Measurements from ENCODE around the gene COL5A1.

The COL5A1 gene

GRCh38 chr9:134784577-134785305 lies 143.1 kb downstream of the COL5A1 start:
- H3K27me3 ChIP-seq (ENCODE audit: insufficient read depth, low read length) = peaks cover 5% of the 10 kb centered on the region; the same call in 1 of the 2 replicates
- no peak overlapping the region for H3K4me3 ChIP-seq (ENCODE audit: low read depth, low read length, poor library complexity, severe bottlenecking)
- H3K4me2 ChIP-seq (ENCODE audit: low read length) = no peak overlapping the region
- no peak overlapping the region for H3K9ac ChIP-seq (ENCODE audit: low read length)
- H3K27ac ChIP-seq (ENCODE audit: low read depth, low read length, poor library complexity, severe bottlenecking) = no peak overlapping the region
- no peaks in the 10 kb centered on the region for H3K9me3 ChIP-seq (ENCODE audit: low read length)
- H3K4me1 ChIP-seq (ENCODE audit: insufficient read depth, low read length, severe bottlenecking) = no peaks in the 10 kb centered on the region
- no peaks in the 10 kb centered on the region for H3K36me3 ChIP-seq (ENCODE audit: insufficient read depth, low read length)
- TF ChIP-seq CTCF (IDR thresholded peaks at IDR 0.05; ENCODE audit: low read length) (no peak), EZH2 (IDR thresholded peaks at IDR 0.05; ENCODE audit: borderline replicate concordance, low read length) (no peak)
- H2AFZ ChIP-seq (ENCODE audit: low read length) = no peak overlapping the region
- H3K79me2 ChIP-seq (ENCODE audit: insufficient read depth, low read length) = no peaks in the 10 kb centered on the region
- H3K9me2 ChIP-seq (ENCODE audit: low read depth, low read length) = no peaks in the 10 kb centered on the region
- no peaks in the 10 kb centered on the region for H3F3A ChIP-seq (ENCODE audit: insufficient read depth, low read length)
- H4K20me1 ChIP-seq (ENCODE audit: insufficient read depth, low read length) = no peaks in the 10 kb centered on the region

GRCh38 chr9:134785325-134786108 lies 143.9 kb downstream of the COL5A1 start:
- no peak overlapping the region for H2AFZ ChIP-seq (ENCODE audit: low read length)
- no peak overlapping the region for H3K4me2 ChIP-seq (ENCODE audit: low read length)
- H4K20me1 ChIP-seq (ENCODE audit: insufficient read depth, low read length) = no peaks in the 10 kb centered on the region
- peaks cover 5% of the 10 kb centered on the region; the same call in 1 of the 2 replicates for H3K27me3 ChIP-seq (ENCODE audit: insufficient read depth, low read length)
- no peaks in the 10 kb centered on the region for H3K9me3 ChIP-seq (ENCODE audit: low read length)
- H3K4me3 ChIP-seq (ENCODE audit: low read depth, low read length, poor library complexity, severe bottlenecking) = no peak overlapping the region
- H3K9me2 ChIP-seq (ENCODE audit: low read depth, low read length) = no peaks in the 10 kb centered on the region
- no peaks in the 10 kb centered on the region for H3K4me1 ChIP-seq (ENCODE audit: insufficient read depth, low read length, severe bottlenecking)
- TF ChIP-seq EZH2 (IDR thresholded peaks at IDR 0.05; ENCODE audit: borderline replicate concordance, low read length) = no peak
- TF ChIP-seq CTCF (IDR thresholded peaks at IDR 0.05; ENCODE audit: low read length) = no peak
- H3K9ac ChIP-seq (ENCODE audit: low read length) = no peak overlapping the region
- no peaks in the 10 kb centered on the region for H3K36me3 ChIP-seq (ENCODE audit: insufficient read depth, low read length)
- no peaks in the 10 kb centered on the region for H3F3A ChIP-seq (ENCODE audit: insufficient read depth, low read length)
- H3K79me2 ChIP-seq (ENCODE audit: insufficient read depth, low read length) = no peaks in the 10 kb centered on the region
- no peak overlapping the region for H3K27ac ChIP-seq (ENCODE audit: low read depth, low read length, poor library complexity, severe bottlenecking)

- no peak for TF ChIP-seq CTCF (IDR thresholded peaks at IDR 0.05; ENCODE audit: low read length)
- TF ChIP-seq EZH2 (IDR thresholded peaks at IDR 0.05; ENCODE audit: borderline replicate concordance, low read length) = no peak
These were observed 146.3 kb downstream of the COL5A1 start for GRCh38 chr9:134787601-134788531.

More at GRCh38 chr9:134787601-134788531, 146.3 kb downstream of the COL5A1 start:
- no peaks in the 10 kb centered on the region for H3F3A ChIP-seq (ENCODE audit: insufficient read depth, low read length)
- H2AFZ ChIP-seq (ENCODE audit: low read length) = no peak overlapping the region
- H3K4me3 ChIP-seq (ENCODE audit: low read depth, low read length, poor library complexity, severe bottlenecking) = no peak overlapping the region
- no peak overlapping the region for H3K27ac ChIP-seq (ENCODE audit: low read depth, low read length, poor library complexity, severe bottlenecking)
- no peaks in the 10 kb centered on the region for H3K36me3 ChIP-seq (ENCODE audit: insufficient read depth, low read length)
- H3K79me2 ChIP-seq (ENCODE audit: insufficient read depth, low read length) = no peaks in the 10 kb centered on the region
- H4K20me1 ChIP-seq (ENCODE audit: insufficient read depth, low read length) = no peaks in the 10 kb centered on the region
- H3K4me1 ChIP-seq (ENCODE audit: insufficient read depth, low read length, severe bottlenecking) = no peaks in the 10 kb centered on the region
- no peaks in the 10 kb centered on the region for H3K9me2 ChIP-seq (ENCODE audit: low read depth, low read length)
- H3K27me3 ChIP-seq (ENCODE audit: insufficient read depth, low read length) = peaks cover 5% of the 10 kb centered on the region; the same call in 1 of the 2 replicates
- no peak overlapping the region for H3K4me2 ChIP-seq (ENCODE audit: low read length)
- no peaks in the 10 kb centered on the region for H3K9me3 ChIP-seq (ENCODE audit: low read length)
- no peak overlapping the region for H3K9ac ChIP-seq (ENCODE audit: low read length)

Measured in OCI-LY1 (cell line).